ENCODE results near the gene COL23A1.

GRCh38 chr5:178327446-178327845 is 262.7 kb downstream of the COL23A1 start:
- no peak for TF ChIP-seq POLR2AphosphoS5 (IDR thresholded peaks at IDR 0.05; ENCODE audit: low read depth)
- TF ChIP-seq CTCF (conservative IDR thresholded peaks at IDR 0.05; ENCODE audit: low read depth in 2 of 2): no peak
- no peak for TF ChIP-seq JUNB (IDR thresholded peaks at IDR 0.05; ENCODE audit: unreplicated experiment)
- no peak for TF ChIP-seq EZH2phosphoT487 (IDR thresholded peaks at IDR 0.05; ENCODE audit: unreplicated experiment)
- no peak for TF ChIP-seq EZH2 (IDR thresholded peaks at IDR 0.05; ENCODE audit: low read depth, unreplicated experiment)
- no peak for TF ChIP-seq CREB1 (CRISPR knock-in tag; IDR thresholded peaks at IDR 0.05; ENCODE audit: low read depth)
- no peak for TF ChIP-seq REST (IDR thresholded peaks at IDR 0.05; ENCODE audit: unreplicated experiment)
- no peak for TF ChIP-seq ZNF331 (CRISPR knock-in tag; IDR thresholded peaks at IDR 0.05; ENCODE audit: low read depth)
- TF ChIP-seq ZNF462 (CRISPR knock-in tag; IDR thresholded peaks at IDR 0.05): no peak

All from GM23338 (cell line).